ENCODE data around the gene IFT81.
A peak's percentile ranks its signal among the peaks of the same experiment; 100 is the strongest.
"Not testable (repeated sequence)": the region's sequence is repeated elsewhere in the genome, so short reads cannot be mapped to it uniquely, and the experiment has no call there.

The IFT81 gene

GRCh38 chr12:110124269-110124995 lies at the start of gene IFT81:
Gene IFT81 (plus strand): TSS chr12:110124357. CDS start chr12:110127381, 3,024 bp downstream.
- DNase-seq, result peak; percentile 72

DNA sequence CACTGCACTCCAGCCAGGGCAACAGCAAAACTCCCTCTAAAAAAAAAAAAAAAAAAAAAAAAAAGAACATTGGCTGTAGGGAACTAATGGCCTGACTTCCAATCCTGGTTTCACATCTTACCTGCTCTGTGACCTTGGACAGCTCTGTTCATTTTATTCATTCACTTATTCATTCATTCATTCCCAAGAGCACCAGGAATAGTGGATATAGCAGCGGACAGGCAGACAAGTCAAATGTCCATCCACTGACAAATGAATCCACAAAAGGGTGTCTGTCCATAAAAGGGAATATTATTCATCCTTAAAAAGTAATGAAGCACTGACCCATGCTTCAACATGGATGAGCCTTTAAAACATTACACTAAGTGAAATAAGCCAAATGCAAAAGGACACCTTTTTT lies 48.3 kb upstream of the IFT81 start:
- no peak for DNase-seq

GRCh38 chr12:110077800-110078199 lies 46.4 kb upstream of the IFT81 start:
- DNase-seq, result no peak

DNA sequence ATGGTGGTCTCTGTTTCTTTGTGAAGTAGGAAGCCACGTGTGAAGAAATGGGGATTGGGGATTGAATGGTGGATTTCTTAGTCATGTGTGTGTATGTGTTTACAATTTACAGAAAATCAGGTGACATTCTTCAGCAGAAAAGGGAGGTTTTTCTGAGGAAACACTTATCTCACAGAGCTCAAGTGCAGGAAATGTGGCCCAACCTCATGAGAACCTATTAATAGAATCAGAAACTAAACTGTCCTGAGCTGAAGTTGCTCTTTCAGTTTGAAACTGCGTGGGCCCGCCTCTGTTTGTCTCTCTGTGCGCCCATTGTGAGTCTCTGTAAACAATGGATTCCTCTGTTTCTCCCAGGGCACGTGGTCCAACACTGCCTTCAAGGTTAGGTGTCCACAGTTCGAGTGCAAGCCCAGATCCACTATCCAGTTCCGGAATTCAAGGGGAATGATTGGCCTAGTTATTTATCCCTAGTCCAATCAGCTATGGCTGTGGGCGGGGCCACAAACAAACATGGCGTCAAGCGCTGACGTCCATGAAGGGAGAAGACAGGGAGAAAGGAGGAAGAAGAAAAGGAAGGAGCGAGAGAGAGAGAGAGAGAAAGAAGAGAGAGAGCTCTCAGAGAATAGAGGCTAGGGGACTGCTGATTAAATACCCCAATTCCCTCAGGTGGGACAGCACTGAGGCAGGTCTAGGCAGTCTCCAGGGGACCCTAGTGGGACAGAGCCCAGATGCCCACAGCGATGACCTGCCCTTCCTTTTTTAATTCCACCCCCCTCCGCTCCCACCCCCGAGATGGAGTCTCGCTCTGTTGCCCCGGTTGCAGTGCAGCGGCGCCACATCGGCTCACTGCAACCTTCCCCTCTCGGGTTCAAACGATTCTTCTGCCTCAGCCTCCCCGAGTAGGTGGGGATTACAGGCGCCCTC lies 44.4 kb upstream of the IFT81 start:
- DNase-seq, result no peak

DNA sequence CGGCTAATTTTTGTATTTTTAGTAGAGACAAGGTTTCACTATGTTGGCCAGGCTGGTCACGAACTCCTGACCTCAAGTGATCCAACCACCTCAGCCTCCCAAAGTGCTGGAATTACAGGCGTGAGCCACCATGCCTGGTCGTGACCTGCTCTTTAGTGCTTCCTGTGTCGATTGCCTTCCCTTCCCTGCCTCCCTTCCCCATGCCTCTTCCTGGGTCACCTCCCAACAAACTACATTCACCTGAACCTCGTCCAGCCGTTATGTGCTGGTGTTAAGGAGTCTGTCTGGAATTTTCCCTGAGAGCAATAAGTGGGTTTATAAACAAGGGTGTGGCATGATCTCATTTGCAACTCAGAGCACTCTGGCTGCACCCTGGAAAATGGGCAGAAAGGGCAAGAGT lies 43.7 kb upstream of the IFT81 start:
- DNase-seq, result no peak

DNA sequence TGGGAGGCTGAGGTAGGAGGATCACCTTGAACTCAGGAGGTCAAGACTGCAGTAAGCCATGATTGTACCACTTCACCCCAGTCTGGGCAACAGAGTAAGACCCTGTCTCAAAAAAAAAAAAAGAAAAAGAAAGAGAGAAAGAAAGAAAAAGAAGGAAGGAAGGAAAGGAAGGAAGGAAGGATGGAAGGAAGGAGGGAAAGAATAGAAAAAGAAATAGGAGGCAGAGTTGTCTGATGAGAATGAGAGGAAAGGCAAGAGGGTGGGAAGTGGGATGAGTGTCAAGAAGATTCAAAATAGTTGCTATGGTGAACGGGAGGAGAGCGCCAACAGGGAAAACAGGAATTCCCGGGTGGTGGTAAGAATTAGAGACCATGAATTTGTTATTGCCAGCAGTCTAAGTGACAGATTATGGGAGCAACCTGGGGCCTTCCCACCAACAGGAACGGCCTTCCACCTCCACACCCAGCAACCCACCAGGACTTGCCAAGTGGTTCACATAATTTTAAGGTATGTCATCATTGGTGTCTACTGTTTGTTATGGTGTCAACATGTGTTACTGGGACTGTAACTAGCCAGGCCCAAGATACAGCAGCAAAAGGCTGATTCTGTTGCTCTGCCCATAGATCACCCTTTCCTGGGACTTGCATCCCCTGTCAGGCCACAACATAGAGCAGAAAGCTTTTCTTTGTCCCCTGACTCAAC lies 39.7 kb upstream of the IFT81 start:
- no peak for DNase-seq

- DNase-seq, result not testable (repeated sequence)
These were observed 35.9 kb upstream of the IFT81 start for GRCh38 chr12:110088216-110088615.

DNA sequence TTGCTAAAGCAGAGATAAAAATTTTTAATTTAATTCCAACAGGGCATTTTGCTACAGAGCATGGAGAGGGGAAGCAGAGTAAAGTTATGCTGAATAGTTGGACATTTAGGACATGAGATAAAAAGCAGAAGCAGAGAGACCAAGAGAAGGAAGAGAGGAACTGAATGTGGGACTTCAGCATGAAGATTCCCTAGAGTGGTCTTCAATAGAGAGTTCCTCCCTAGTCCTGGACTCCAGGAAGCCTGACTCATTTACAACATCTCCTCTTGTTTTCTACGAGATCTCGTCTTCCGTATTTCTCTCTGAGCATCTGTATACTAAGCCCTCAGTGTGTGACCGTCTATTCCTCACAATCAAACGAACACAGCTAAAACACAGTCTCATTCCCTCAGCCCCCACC lies 35.2 kb upstream of the IFT81 start:
- no peak for DNase-seq

DNA sequence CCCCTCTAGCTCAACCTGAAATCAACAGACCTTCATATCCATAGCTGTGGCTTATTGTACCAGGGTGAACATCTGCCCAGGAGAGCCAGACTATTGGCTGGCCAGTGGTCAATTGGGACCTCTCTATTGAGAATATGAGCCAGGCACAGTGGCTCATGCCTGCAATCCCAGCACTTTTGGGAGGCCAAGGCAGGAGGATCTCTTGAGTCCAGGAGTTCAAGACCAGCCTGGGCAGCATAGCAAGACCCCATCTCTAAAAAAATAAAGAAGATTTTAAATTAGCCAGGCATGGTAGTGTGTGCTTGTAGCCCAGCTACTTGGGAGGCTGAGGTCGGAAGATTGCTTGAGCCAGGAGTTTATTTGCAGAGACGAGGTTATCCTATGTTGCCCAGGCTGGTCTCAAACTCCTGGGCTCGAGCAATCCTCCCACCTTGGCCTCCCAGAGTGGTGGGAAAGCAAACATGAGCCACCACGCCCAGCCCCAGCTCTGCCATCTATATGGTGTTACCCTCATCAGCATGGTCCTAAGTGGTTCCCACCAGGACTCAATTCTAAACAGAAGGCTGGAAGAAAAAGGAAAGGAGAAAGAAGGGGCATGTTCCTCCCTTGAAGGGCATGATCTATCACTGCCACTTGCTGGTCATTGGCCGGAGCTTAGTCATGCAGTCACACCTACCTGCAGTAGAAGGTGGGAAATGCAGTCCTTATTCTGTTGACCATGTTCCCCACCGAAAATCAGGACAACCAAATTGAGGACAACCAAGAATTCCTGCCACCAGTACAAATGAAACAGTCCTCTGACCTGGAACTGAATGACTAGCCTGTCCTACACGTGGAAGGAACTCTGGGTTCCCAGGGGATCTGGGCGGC lies 33.7 kb upstream of the IFT81 start:
- DNase-seq, result no peak

GRCh38 chr12:110091136-110091711 lies 32.9 kb upstream of the IFT81 start:
- DNase-seq, result no peak

GRCh38 chr12:110093631-110094311 lies 30.4 kb upstream of the IFT81 start:
- no peak for DNase-seq

GRCh38 chr12:110100315-110100970 lies 23.7 kb upstream of the IFT81 start:
- peak; percentile 25 for DNase-seq

- DNase-seq, result no peak
These were observed 21.9 kb upstream of the IFT81 start for GRCh38 chr12:110102255-110102654.

- no peak for DNase-seq
These were observed 19.7 kb upstream of the IFT81 start for GRCh38 chr12:110104188-110105094.

DNA sequence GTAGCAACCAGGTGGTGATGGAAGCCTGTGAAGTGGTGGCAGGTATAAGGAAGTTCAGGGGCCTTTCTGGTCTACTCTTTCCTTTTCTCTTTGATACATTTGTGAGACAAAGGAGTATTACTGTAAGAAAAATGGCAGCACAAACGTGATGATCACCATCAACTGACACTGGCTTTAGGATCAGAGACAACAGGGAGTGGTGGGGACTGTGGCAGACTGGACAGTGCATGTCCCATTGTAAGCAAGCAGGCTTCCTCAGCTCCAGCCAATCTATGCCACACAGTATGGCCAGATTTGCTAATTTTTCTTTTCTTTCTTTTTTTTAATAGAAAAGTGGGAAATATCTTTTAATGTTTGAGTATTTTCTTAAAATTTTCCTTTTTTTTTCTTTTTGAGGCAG lies 19.0 kb upstream of the IFT81 start:
- no peak for DNase-seq

GRCh38 chr12:110105986-110106385 lies 18.2 kb upstream of the IFT81 start:
- no peak for DNase-seq

GRCh38 chr12:110107369-110108281 lies 16.5 kb upstream of the IFT81 start:
- DNase-seq, result no peak

GRCh38 chr12:110108309-110109036 lies 15.7 kb upstream of the IFT81 start:
- DNase-seq, result no peak
